Hematopoietic multipotent progenitor cell treated with erythropoietin and hydrocortisone succinate and interleukin-3 and kit ligand, for 15 days (in vitro differentiated cells): ENCODE measurements around the gene STXBP4.
A peak's percentile ranks its signal among the peaks of the same experiment; 100 is the strongest.
"Not testable (repeated sequence)": the region's sequence is repeated elsewhere in the genome, so short reads cannot be mapped to it uniquely, and the experiment has no call there.

Experiments
- DNase-seq: peaks from one replicate; pipeline ENCODE4 v3.0.0-alpha.2; 2015; ENCODE audit warnings: low spot score

Gene STXBP4

DNA sequence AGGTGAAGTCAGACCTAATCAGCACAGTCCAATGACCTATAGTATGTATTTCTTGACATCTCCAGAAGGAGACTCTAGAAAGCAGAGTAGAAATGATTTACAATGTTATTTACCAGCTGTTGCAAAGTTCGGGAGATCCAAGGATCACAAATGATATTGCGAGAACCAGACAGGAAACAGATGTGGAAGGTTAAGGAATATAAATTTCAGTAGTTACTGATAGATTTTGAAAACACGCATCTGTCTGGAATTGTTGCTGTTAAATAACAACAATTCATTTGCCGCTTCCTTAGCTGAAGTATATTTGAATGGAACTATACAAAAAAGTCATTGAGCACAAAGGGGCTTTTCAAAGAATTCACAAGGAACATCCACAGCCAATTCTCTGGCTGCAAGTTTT lies 72.0 kb downstream of the STXBP4 start:
- no peak for DNase-seq

GRCh38 chr17:55053855-55054254 lies 85.3 kb downstream of the STXBP4 start:
- no peak for DNase-seq

DNA sequence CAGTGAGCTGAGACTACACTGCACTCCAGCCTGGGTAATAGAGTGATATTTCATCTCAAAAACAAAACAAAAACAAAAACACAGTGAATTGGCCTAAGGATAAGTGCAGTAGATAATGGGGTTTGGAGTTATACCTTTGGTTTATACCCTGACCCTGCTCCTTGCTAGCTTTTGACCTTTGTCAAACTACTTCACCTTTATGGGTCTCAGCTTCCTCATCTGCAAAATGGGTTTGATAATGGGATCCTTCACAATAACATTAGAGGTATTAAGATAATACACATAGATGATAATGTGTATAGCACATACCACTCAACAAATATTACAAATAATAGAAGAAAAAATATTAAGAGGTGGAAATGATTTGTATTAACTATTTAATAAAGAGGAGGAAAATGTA lies 85.9 kb downstream of the STXBP4 start:
- DNase-seq, result no peak

GRCh38 chr17:55056526-55056925 lies 88.0 kb downstream of the STXBP4 start:
- DNase-seq, result no peak

DNA sequence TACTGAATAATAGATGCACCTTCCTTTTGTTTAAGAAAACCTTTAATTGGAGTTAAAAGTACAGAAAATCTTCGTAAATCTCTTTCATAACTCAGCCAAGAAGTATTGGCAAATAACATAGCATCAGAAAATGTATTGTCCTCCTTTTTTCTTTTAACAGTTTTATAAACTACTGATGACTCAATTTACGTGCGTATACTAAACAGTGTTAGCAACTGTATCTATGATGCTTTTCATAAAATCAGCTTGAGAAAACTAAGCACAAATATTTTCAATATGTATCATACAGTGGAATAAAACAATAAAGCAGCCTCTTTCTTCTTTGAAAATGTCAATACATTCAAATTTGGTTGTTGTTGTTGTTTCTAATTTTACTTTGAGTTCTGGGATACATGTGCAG lies 88.6 kb downstream of the STXBP4 start:
- DNase-seq, result no peak

GRCh38 chr17:55059724-55060123 lies 91.2 kb downstream of the STXBP4 start:
- DNase-seq, result no peak

GRCh38 chr17:55062921-55063320 lies 94.4 kb downstream of the STXBP4 start:
- no peak for DNase-seq

- no peak for DNase-seq
Observed at GRCh38 chr17:55063885-55064874, 95.6 kb downstream of the STXBP4 start.

- no peak for DNase-seq
Observed at GRCh38 chr17:55067697-55068439, 99.3 kb downstream of the STXBP4 start.

- no peak for DNase-seq
Observed at GRCh38 chr17:55068862-55069811, 100.6 kb downstream of the STXBP4 start.

DNA sequence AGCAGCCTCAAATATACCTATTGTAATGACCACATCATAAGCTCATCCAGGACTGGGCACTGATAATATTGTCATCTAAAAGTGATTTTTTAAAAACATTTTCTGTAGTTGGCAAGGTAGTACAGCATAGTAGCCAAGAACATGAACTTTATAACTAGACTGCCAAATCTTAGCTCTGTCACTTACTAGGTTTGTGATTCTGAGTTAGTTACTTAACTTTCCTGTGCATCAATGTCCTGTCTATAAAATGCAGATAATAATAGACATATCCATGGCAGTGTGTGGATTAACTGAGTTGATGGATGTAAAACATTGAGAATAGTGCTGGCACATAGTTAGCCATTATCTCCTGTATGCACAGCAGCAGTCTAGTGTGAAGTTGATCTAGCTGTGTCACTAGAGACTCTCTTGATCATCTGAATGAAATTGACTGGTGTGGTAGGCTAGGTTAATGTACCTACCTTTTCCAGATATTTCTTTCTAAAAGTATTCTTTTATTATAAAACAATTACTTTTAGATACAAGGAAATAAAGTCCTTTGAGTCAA lies 101.5 kb downstream of the STXBP4 start:
- DNase-seq, result no peak

DNA sequence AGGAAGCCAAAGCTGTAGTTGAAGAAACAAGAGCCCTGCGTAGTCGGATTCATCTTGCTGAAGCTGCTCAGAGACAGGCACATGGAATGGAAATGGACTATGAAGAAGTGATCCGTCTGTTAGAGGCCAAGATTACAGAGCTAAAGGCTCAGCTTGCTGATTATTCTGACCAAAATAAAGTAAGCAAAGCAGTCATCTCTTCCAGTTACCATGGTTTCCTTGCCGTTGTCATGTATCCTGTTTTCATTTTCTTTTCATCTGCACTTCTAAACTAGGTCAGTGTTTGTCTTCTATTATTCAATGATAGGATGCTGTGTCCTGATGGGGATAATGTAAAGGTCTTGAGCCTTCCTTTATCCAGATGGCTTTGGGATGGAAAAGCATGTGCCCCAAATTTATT lies 104.3 kb downstream of the STXBP4 start:
- no peak for DNase-seq

DNA sequence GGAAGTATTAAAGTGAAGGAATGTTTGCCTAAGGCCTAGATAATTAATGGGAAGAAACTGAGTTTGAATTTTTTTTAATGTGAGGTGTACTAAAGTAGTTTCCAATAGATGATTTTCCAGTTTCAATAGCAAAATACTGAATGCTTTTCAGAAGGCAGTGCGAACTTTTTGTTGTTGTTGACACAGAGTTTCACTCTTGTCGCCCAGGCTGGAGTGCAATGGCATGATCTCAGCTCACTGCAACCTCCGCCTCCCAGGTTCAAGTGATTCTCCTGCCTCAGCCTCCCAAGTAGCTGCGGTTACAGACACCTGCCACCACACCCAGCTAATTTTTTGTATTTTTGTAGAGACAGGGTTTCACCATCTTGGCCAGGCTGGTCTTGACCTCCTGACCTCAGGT lies 104.9 kb downstream of the STXBP4 start:
- not testable (repeated sequence) for DNase-seq

GRCh38 chr17:55081559-55081958 lies 113.0 kb downstream of the STXBP4 start:
- DNase-seq, result no peak

GRCh38 chr17:55086635-55087058 lies 118.1 kb downstream of the STXBP4 start:
- peak; percentile 26 for DNase-seq

GRCh38 chr17:55089256-55089655 lies 120.7 kb downstream of the STXBP4 start:
- no peak for DNase-seq

- DNase-seq, result no peak
Observed at GRCh38 chr17:55090079-55090492, 121.5 kb downstream of the STXBP4 start.

DNA sequence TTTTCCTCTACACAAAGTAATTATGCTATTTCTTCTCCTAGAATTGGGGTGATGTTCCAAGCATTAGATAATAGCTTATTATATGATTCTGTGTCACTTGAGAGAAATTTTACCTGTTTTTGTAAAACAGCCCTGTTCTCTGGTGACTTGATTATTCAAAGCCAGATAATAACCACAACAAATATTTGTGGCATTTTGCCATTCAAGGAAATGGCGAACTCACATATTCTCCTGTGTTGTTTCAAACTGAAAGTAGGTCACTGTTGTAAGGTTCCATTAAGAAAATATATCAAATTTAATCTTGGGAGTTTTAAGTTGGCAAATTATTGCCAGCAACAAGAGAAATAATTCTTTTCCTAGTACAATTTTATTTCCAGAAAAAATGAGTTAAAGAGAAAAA lies 124.8 kb downstream of the STXBP4 start:
- no peak for DNase-seq

- DNase-seq, result no peak
Observed at GRCh38 chr17:55098765-55099164, 130.2 kb downstream of the STXBP4 start.

DNA sequence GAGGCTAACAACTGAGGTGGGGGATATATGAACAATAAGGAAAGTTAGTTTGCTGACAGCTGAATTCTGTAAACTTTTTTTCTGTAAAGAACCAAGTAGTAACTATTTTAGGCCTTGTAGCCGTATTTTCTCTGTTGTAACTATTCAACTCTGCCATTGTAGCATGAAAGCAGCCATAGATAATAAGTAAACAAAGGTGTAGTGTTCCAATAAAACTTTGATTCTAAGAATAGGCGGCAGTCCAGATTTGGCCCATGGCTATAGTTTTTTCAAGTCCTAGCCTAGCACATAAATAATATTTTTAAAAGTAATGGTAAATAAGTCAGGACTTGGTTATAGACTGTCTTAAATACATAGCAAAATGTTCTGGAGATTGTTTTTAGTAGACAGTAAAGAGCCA lies 142.0 kb downstream of the STXBP4 start:
- no peak for DNase-seq

GRCh38 chr17:55114283-55114682 lies 145.7 kb downstream of the STXBP4 start:
- no peak for DNase-seq
